H9 (cell line): Measurements from ENCODE around the gene NFATC1. TPM values are rescaled to one million over a fixed set of nuclear protein-coding genes. Genes with fewer than 3 reads are reported as not detected.

Experiments used
- DNase-seq: peaks from one replicate; pipeline ENCODE4 v3.0.0-alpha.2; 2017
- H2AFZ ChIP-seq: one replicate; pipeline ENCODE4 v1.6.1; 2013; ENCODE audit warnings: mild to moderate bottlenecking, low read length, control low read depth, moderate library complexity
- H2AK5ac ChIP-seq: 2 replicates; pipeline ENCODE4 v1.6.1; 2013; ENCODE audit warnings: low read length, control low read depth, mixed read lengths; ENCODE audit not compliant: insufficient read length
- H2BK120ac ChIP-seq: one replicate; pipeline ENCODE4 v1.6.1; 2013; ENCODE audit warnings: low read depth, mild to moderate bottlenecking, low read length, control low read depth, inconsistent platforms; ENCODE audit not compliant: poor library complexity, severe bottlenecking
- H2BK12ac ChIP-seq: 2 replicates; pipeline ENCODE4 v1.6.1; 2013; ENCODE audit warnings: low read length, control low read depth, mixed read lengths, low read depth; ENCODE audit not compliant: insufficient read length
- H2BK15ac ChIP-seq: 2 replicates; pipeline ENCODE4 v1.6.1; 2013; ENCODE audit warnings: low read depth, low read length, control low read depth
- H2BK20ac ChIP-seq: one replicate; pipeline ENCODE4 v1.6.1; 2013; ENCODE audit warnings: low read depth, mild to moderate bottlenecking, low read length, control low read depth, inconsistent platforms; ENCODE audit not compliant: poor library complexity, severe bottlenecking
- H2BK5ac ChIP-seq: 2 replicates; pipeline ENCODE4 v1.6.1; 2013; ENCODE audit warnings: low read length, control low read depth, mixed read lengths; ENCODE audit not compliant: insufficient read length
- H3K14ac ChIP-seq: 2 replicates; pipeline ENCODE4 v1.6.1; 2013; ENCODE audit warnings: low read length, control low read depth; ENCODE audit not compliant: insufficient read depth
- H3K18ac ChIP-seq: 2 replicates; pipeline ENCODE4 v1.6.1; 2013; ENCODE audit warnings: low read depth, mild to moderate bottlenecking, mixed read lengths, low read length, control low read depth; ENCODE audit not compliant: insufficient read length
- H3K23ac ChIP-seq: 2 replicates; pipeline ENCODE4 v1.6.1; 2013; ENCODE audit warnings: low read length, control low read depth, mixed read lengths, low read depth; ENCODE audit not compliant: insufficient read length
- H3K23me2 ChIP-seq: 2 replicates; pipeline ENCODE4 v1.6.1; 2013; ENCODE audit warnings: low read depth, mild to moderate bottlenecking, mixed read lengths, low read length, control low read depth; ENCODE audit not compliant: insufficient read length, poor library complexity, severe bottlenecking
- H3K27ac ChIP-seq: 2 replicates; pipeline ENCODE4 v1.5.1; 2013; ENCODE audit warnings: low read length, control low read depth, mixed read lengths, low read depth; ENCODE audit not compliant: insufficient read length
- H3K27me3 ChIP-seq: 2 replicates; pipeline ENCODE4 v1.6.1; 2013; ENCODE audit warnings: low read length, control low read depth, inconsistent platforms; ENCODE audit not compliant: insufficient read depth
- H3K4ac ChIP-seq: 2 replicates; pipeline ENCODE4 v1.6.1; 2013; ENCODE audit warnings: low read depth, mild to moderate bottlenecking, control low read depth, inconsistent platforms, low read length, moderate library complexity
- H3K4me1 ChIP-seq: 2 replicates; pipeline ENCODE4 v1.6.1; 2013; ENCODE audit warnings: low read length, control low read depth, inconsistent platforms; ENCODE audit not compliant: insufficient read depth
- H3K4me2 ChIP-seq: 2 replicates; pipeline ENCODE4 v1.6.1; 2013; ENCODE audit warnings: low read length, control low read depth, mixed read lengths; ENCODE audit not compliant: insufficient read length, insufficient read depth
- H3K56ac ChIP-seq: 2 replicates; pipeline ENCODE4 v1.6.1; 2013; ENCODE audit warnings: low read depth, mild to moderate bottlenecking, mixed read lengths, low read length, control low read depth; ENCODE audit not compliant: insufficient read length
- H3K79me1 ChIP-seq: 2 replicates; pipeline ENCODE4 v1.6.1; 2013; ENCODE audit warnings: low read depth, mild to moderate bottlenecking, moderate library complexity, low read length, control low read depth, inconsistent platforms; ENCODE audit not compliant: insufficient read depth, poor library complexity, severe bottlenecking
- H3K79me2 ChIP-seq: 2 replicates; pipeline ENCODE4 v1.6.1; 2013; ENCODE audit warnings: low read length, control low read depth, inconsistent platforms; ENCODE audit not compliant: insufficient read depth
- H3K9ac ChIP-seq: 2 replicates; pipeline ENCODE4 v1.6.1; 2013; ENCODE audit warnings: low read length, control low read depth, mixed read lengths; ENCODE audit not compliant: insufficient read length; ENCODE audit errors: extremely low read depth
- H3K9me3 ChIP-seq: one replicate; pipeline ENCODE4 v1.6.1; 2013; ENCODE audit warnings: low read depth, low read length, inconsistent platforms; ENCODE audit not compliant: control insufficient read depth
- H3T11ph ChIP-seq: one replicate; pipeline ENCODE4 v1.6.1; 2013; ENCODE audit warnings: mild to moderate bottlenecking, low read length, control low read depth, inconsistent platforms
- H4K20me1 ChIP-seq: one replicate; pipeline ENCODE4 v1.6.1; 2013; ENCODE audit not compliant: control insufficient read depth, insufficient read length, insufficient read depth
- H4K5ac ChIP-seq: 2 replicates; pipeline ENCODE4 v1.6.1; 2013; ENCODE audit warnings: low read depth, mild to moderate bottlenecking, mixed read lengths, low read length, control low read depth; ENCODE audit not compliant: insufficient read length
- H4K8ac ChIP-seq: replicated peaks from 2 replicates; pipeline ENCODE4 v1.6.1; 2013; ENCODE audit warnings: low read length, control low read depth, mixed read lengths, low read depth; ENCODE audit not compliant: insufficient read length
- H4K91ac ChIP-seq: 2 replicates; pipeline ENCODE4 v1.6.1; 2013; ENCODE audit warnings: low read depth, mild to moderate bottlenecking, moderate library complexity, mixed read lengths, low read length, control low read depth; ENCODE audit not compliant: insufficient read length
- H3K27ac Mint-ChIP-seq, 3 experiments: 2 replicates in 2 of 3; 3 replicates in 1 of 3; pipeline ENCODE4 v1.8.0; 2020 to 2021; ENCODE audit warnings: mixed read lengths in 3 of 3, mild to moderate bottlenecking in 1 of 3, moderate library complexity in 1 of 3
- H3K27me3 Mint-ChIP-seq: 2 replicates; pipeline ENCODE4 v1.8.0; 2021; ENCODE audit warnings: low read depth, mild to moderate bottlenecking, moderate library complexity, mixed read lengths
- H3K36me3 Mint-ChIP-seq, 3 experiments: 2 replicates in 2 of 3; 3 replicates in 1 of 3; pipeline ENCODE4 v1.8.0; 2020 to 2021; ENCODE audit warnings: low read depth in 3 of 3, mixed read lengths in 3 of 3; ENCODE audit not compliant: insufficient read depth in 1 of 3
- H3K4me1 Mint-ChIP-seq, 2 experiments: 2 replicates each; pipeline ENCODE4 v1.8.0; 2020; ENCODE audit warnings: mixed read lengths in 2 of 2
- H3K4me3 Mint-ChIP-seq, 2 experiments: 2 replicates in 1 of 2; 3 replicates in 1 of 2; pipeline ENCODE4 v1.8.0; 2020 to 2021; ENCODE audit warnings: mild to moderate bottlenecking in 2 of 2, mixed read lengths in 2 of 2, moderate library complexity in 1 of 2
- H3K9me3 Mint-ChIP-seq, 2 experiments: 2 replicates in 1 of 2; 3 replicates in 1 of 2; pipeline ENCODE4 v1.8.0; 2020; ENCODE audit warnings: mild to moderate bottlenecking in 2 of 2, mixed read lengths in 2 of 2, moderate library complexity in 1 of 2
- WGBS: extraction: QIAGEN DNeasy Blood & Tissue Kit; methylation state at CpG from one replicate; pipeline ENCODE4 v1.1.7; 2013; ENCODE audit warnings: missing lambda C conversion rate, low lambda C conversion rate, mixed read lengths; ENCODE audit not compliant: insufficient read length; ENCODE audit errors: extremely low coverage; 5-methylcytosine and 5-hydroxymethylcytosine counted together
- total RNA-seq: library from RNA; stranded (reverse); gene quantifications from 2 replicates; pipeline ENCODE4 v1.2.1, GENCODE V29; 2021
- TF ChIP-seq, protein P1 (sequence below): fragments of 200-600 bp; sonication (generic); conservative IDR thresholded peaks from 3 replicates; pipeline ENCODE4 v1.8.0; 2021; ENCODE audit warnings: antibody characterized with exemption, mild to moderate bottlenecking

NFATC1 gene
- total RNA-seq, 1 experiment from 2014 or later = 5.5 TPM

DNA sequence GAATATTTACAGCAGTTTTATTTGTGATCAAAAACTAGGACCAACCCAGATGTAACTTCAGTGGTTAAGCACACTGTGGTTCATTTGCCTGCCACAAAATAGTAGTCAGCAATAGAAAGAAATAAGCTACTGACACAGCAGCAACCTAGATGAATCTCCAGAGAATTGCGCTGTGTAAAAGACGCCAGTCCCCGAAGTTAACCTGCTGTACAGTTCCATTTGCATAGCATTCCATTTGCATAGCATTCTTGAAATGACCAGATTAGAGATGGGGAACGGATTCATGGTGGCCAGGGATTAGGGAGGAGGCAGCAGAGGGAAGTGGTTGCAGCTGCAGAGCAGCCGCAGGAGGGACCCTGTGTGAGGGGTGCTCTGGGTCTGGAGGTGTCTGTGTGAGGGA, 39.3 kb upstream of the NFATC1 start:
- Histone ChIP-seq H3K79me1 (no peaks in the 10 kb centered on the region), H3K4ac (no peak overlapping the region), H3K4me1 (no peaks in the 10 kb centered on the region), H2AK5ac (no peak overlapping the region), H2BK20ac (no peak overlapping the region), H3K9ac (no peak overlapping the region), H3K9me3 (no peaks in the 10 kb centered on the region), H3K23me2 (no peaks in the 10 kb centered on the region), H2BK5ac (no peak overlapping the region), H3K79me2 (no peaks in the 10 kb centered on the region), H4K8ac (no peak overlapping the region), H3T11ph (no peak overlapping the region), H4K5ac (no peak overlapping the region), H2BK12ac (no peak overlapping the region), H4K20me1 (no peaks in the 10 kb centered on the region), H3K27me3 (no peaks in the 10 kb centered on the region), H3K56ac (no peak overlapping the region), H2AFZ (no peak overlapping the region), H2BK120ac (no peak overlapping the region), H3K14ac (no peak overlapping the region), H3K4me2 (no peak overlapping the region), H3K27ac (no peak overlapping the region), H4K91ac (no peak overlapping the region), H2BK15ac (no peak overlapping the region), H3K23ac (no peak overlapping the region), H3K18ac (no peak overlapping the region)
- H3K36me3 Mint-ChIP-seq = peaks cover 3 to 17% (median 15%) of the 10 kb centered on the region in 3 experiments; a peak in 5 of 7 replicates
- H3K9me3 Mint-ChIP-seq = no peaks in the 10 kb centered on the region
- no peaks in the 10 kb centered on the region for H3K27me3 Mint-ChIP-seq
- no CpG with 5 or more reads among the region's 5 CpGs for WGBS
- TF ChIP-seq, protein P1, sequence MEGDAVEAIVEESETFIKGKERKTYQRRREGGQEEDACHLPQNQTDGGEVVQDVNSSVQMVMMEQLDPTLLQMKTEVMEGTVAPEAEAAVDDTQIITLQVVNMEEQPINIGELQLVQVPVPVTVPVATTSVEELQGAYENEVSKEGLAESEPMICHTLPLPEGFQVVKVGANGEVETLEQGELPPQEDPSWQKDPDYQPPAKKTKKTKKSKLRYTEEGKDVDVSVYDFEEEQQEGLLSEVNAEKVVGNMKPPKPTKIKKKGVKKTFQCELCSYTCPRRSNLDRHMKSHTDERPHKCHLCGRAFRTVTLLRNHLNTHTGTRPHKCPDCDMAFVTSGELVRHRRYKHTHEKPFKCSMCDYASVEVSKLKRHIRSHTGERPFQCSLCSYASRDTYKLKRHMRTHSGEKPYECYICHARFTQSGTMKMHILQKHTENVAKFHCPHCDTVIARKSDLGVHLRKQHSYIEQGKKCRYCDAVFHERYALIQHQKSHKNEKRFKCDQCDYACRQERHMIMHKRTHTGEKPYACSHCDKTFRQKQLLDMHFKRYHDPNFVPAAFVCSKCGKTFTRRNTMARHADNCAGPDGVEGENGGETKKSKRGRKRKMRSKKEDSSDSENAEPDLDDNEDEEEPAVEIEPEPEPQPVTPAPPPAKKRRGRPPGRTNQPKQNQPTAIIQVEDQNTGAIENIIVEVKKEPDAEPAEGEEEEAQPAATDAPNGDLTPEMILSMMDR = no peak
- DNase-seq = no peak
- H3K4me3 Mint-ChIP-seq = no peak overlapping the region; a peak in 1 of 5 replicates
- peaks cover 0 to 3% of the 10 kb centered on the region in 2 experiments; a peak in 1 of 4 replicates for H3K4me1 Mint-ChIP-seq
- peak overlapping the region in 2 of 3 experiments; percentile 30 to 72; a peak in 2 of 7 replicates for H3K27ac Mint-ChIP-seq
